Heart right ventricle (tissue), 16 donors: Measurements from ENCODE around the gene APOBEC2. TPM values are rescaled to one million over a fixed set of nuclear protein-coding genes. Genes with fewer than 3 reads are reported as not detected.
"Not testable (repeated sequence)": the region's sequence is repeated elsewhere in the genome, so short reads cannot be mapped to it uniquely, and the experiment has no call there.

ENCODE experiments used
- ATAC-seq, 8 donors: fragments of 200-7000 bp; cut with Tn5 transposase; one replicate each; pipeline ENCODE4 v1.9.1; 2020; ENCODE audit warnings: mild to moderate bottlenecking in 8 of 8, moderate library complexity in 8 of 8, moderate number of reproducible peaks in 1 of 8
- DNase-seq, 2 donors: peaks; one replicate each; pipeline ENCODE4 v3.0.0-alpha.2; 2020
- H3K27ac ChIP-seq, 10 donors: fragments of 200-600 bp; sonication (generic) in 2 of 10; one replicate each; pipeline versions ENCODE4 v1.5.0 to v1.8.0; 2020 to 2022; ENCODE audit warnings: mild to moderate bottlenecking in 3 of 10
- H3K27me3 ChIP-seq, 7 donors: fragments of 200-600 bp; one replicate each; pipeline ENCODE4 v1.8.0; 2021 to 2022; ENCODE audit warnings: mild to moderate bottlenecking in 2 of 7
- H3K36me3 ChIP-seq, 9 donors: fragments of 200-600 bp; sonication (generic) in 1 of 9; one replicate each; pipeline versions ENCODE4 v1.5.0 to v1.8.0; 2020 to 2022; ENCODE audit warnings: mild to moderate bottlenecking in 2 of 9
- H3K4me1 ChIP-seq, 9 donors: fragments of 200-600 bp; sonication (generic) in 1 of 9; one replicate each; pipeline versions ENCODE4 v1.5.0 to v1.8.0; 2020 to 2022; ENCODE audit warnings: mild to moderate bottlenecking in 4 of 9
- H3K4me3 ChIP-seq, 10 donors: fragments of 200-600 bp; sonication (generic) in 2 of 10; one replicate each; pipeline versions ENCODE4 v1.5.0 to v1.8.0; 2020 to 2022; ENCODE audit warnings: mild to moderate bottlenecking in 7 of 10, moderate library complexity in 2 of 10
- H3K9me3 ChIP-seq, 11 donors: fragments of 200-600 bp in 10 of 11; sonication (generic) in 2 of 11; one replicate each; pipeline versions ENCODE4 v1.5.0 to v1.8.0; 2013 to 2022; ENCODE audit warnings: mild to moderate bottlenecking in 2 of 11, control low read depth in 1 of 11, moderate library complexity in 1 of 11
- WGBS, 2 donors: extraction: QIAGEN DNeasy Blood & Tissue Kit; methylation state at CpG; one replicate each; pipeline ENCODE4 v1.1.7; 2013; ENCODE audit warnings: inconsistent platforms in 1 of 2; 5-methylcytosine and 5-hydroxymethylcytosine counted together
- intact Hi-C, 10 donors: fragments of 100-400 bp; cut with DNase I; formaldehyde crosslinking; loops; one replicate each; pipeline versions ENCODE4 v1.11.1 to v1.14.2; 2022
- long read RNA-seq, 3 donors: library from polyadenylated mRNA; unstranded; transcript quantifications; one replicate each; pipeline ENCODE4 v2.0.0, GENCODE V29; 2020 to 2021
- polyA plus RNA-seq, 2 donors: library from polyadenylated mRNA; stranded (reverse); fragments of 200-250 nt; gene quantifications; one replicate each; pipeline ENCODE4 v1.2.3, GENCODE V29; 2013
- total RNA-seq, 10 donors: library from RNA; stranded (reverse); fragmentation: NEBNext Ultra II Directional in 3 of 10; extraction: Animal tissue kit (Norgen Biotek cat#: 25700) in 3 of 10; gene quantifications; one replicate each; pipeline versions ENCODE4 v1.2.1 to v1.2.4, GENCODE V29; 2021 to 2023
- TF ChIP-seq, protein P1 (sequence below), 9 donors: fragments of 200-600 bp; sonication (generic) in 2 of 9; IDR thresholded peaks; one replicate each; pipeline versions ENCODE4 v1.5.0 to v1.8.0; 2021 to 2022; ENCODE audit warnings: antibody characterized with exemption in 9 of 9, mild to moderate bottlenecking in 5 of 9, moderate library complexity in 1 of 9
- donor health status: Arrhythmogenic right ventricular cardiomyopathy.
- donor health status: ischemic (EF 13 %, LVEDD 7.1; RV severe dilation, severe dysfunction).
- donor health status: healthy with polysubstance abuse.
- donor health status: DM: no; HTN: yes; CAD: no.
- donor health status: DM: no; HTN: no; CAD: no.
- donor health status: ischemic (EF 25% LVEDD 6.9; RV normal size, moderate dysfunction).
- donor health status: ischemic (EF 25% LVEDD 5.7; RV mildly dilated, moderate dysfunction).
- donor health status: healthy.
- donor health status: DM: yes; HTN: yes; CAD: no.
- donor health status: Ischemic cardiomyopathy.
- donor health status: ischemic (EF 35%, LVEDD 5.7; RV mildly dilated, moderate dysfunction).
- donor health status: nonischemic (EF 11% LVEDD 7.7; RV severe dilation, severe dysfunction).
- donor health status: DM: yes; HTN: yes; CAD: no.
- donor health status: PGD.
- donor health status: ischemic (EF 29% LVEDD 5.4; RV normal size, mild dysfunction).
- donor health status: nonischemic (EF 23%, LVEDD 6.1; RV moderate dilation, normal function).

APOBEC2 gene
- 100 to 1,000 TPM; 174 to 307 (median 224) TPM for total RNA-seq
- polyA plus RNA-seq = 100 to 1,000 TPM in 1 of 2 donors, 10 to 100 TPM in 1; 79.0 to 134 TPM
- long read RNA-seq, donor 1, transcript APOBEC2-201 (3 exons, 1,151 nt) = major isoform, 174 of 183 reads
- long read RNA-seq, donor 1, partial matches to known transcripts = 5 of 183 reads
- long read RNA-seq, donor 1, other reads (novel, unspliced or antisense) = 4 of 183 reads
- long read RNA-seq, donor 2, transcript APOBEC2-201 (3 exons, 1,151 nt) = major isoform, 172 of 193 reads
- long read RNA-seq, donor 2, partial matches to known transcripts = 15 of 193 reads
- long read RNA-seq, donor 2, other reads (novel, unspliced or antisense) = 6 of 193 reads
- long read RNA-seq, donor 3, transcript APOBEC2-201 (3 exons, 1,151 nt) = major isoform, 189 of 197 reads
- long read RNA-seq, donor 3, partial matches to known transcripts = 4 of 197 reads
- long read RNA-seq, donor 3, other reads (novel, unspliced or antisense) = 4 of 197 reads

DNA sequence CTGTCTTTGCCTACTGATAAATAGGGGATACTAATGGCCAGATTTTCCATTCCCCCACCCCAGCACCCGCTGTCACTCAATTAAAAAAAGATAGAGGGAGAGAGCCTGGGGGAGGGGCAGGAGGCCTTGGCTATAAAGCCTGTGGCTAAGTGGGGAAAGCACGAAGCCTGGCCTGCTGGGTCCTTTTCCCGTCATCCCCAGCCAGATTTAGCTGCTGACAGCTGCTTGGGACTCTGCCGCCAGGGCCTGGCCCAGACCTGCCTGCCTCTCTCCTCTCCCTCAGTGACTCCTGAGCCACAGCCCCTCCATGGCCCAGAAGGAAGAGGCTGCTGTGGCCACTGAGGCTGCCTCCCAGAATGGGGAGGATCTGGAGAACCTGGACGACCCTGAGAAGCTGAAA is at the start of gene APOBEC2:
Gene APOBEC2, plus strand, starts transcription at position 162 of the 400 bp plus-strand sequence. Its CDS starts 146 bp downstream, at position 308.
- peak; percentile 78 to 86 for DNase-seq
- H3K36me3 ChIP-seq = peaks cover 0 to 5% (median 0%) of the 10 kb centered on the region in 9 donors
- TF ChIP-seq, protein P1, sequence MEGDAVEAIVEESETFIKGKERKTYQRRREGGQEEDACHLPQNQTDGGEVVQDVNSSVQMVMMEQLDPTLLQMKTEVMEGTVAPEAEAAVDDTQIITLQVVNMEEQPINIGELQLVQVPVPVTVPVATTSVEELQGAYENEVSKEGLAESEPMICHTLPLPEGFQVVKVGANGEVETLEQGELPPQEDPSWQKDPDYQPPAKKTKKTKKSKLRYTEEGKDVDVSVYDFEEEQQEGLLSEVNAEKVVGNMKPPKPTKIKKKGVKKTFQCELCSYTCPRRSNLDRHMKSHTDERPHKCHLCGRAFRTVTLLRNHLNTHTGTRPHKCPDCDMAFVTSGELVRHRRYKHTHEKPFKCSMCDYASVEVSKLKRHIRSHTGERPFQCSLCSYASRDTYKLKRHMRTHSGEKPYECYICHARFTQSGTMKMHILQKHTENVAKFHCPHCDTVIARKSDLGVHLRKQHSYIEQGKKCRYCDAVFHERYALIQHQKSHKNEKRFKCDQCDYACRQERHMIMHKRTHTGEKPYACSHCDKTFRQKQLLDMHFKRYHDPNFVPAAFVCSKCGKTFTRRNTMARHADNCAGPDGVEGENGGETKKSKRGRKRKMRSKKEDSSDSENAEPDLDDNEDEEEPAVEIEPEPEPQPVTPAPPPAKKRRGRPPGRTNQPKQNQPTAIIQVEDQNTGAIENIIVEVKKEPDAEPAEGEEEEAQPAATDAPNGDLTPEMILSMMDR (IDR thresholded peaks at IDR 0.05) = no peak
- intact Hi-C loops = no loop called here
- peak; percentile 74 to 92 (median 89) for ATAC-seq
- H3K27ac ChIP-seq = peak within 1 kb of the TSS; percentile 77 to 94 (median 88)
- no peaks in the 10 kb centered on the region for H3K9me3 ChIP-seq
- WGBS, 2 donors = 22 to 51% methylated on average over 5 of the region's 5 CpGs
- H3K27me3 ChIP-seq = no peaks in the 10 kb centered on the region
- H3K4me3 ChIP-seq = peak within 1 kb of the TSS; percentile 34 to 55 (median 46)
- H3K4me1 ChIP-seq = peaks cover 0 to 70% (median 32%) of the 10 kb centered on the region in 9 donors

GRCh38 chr6:41006217-41006616 is 46.8 kb upstream of the APOBEC2 start:
- not testable (repeated sequence) for H3K36me3 ChIP-seq, H3K27ac ChIP-seq, H3K4me3 ChIP-seq, H3K4me1 ChIP-seq, H3K9me3 ChIP-seq
- intact Hi-C loops = loop anchor here in 7 of 10 donors (5.0 to 10.0 kb wide), 2 partner anchors 59 to 61 kb away; no protein-coding TSS in a partner anchor
- 16 to 27% methylated on average over 7 of the region's 7 CpGs for WGBS, 2 donors
- TF ChIP-seq, protein P1 (IDR thresholded peaks at IDR 0.05) = peak; percentile 45 to 71 (median 66)
- peak in 5 of 8 donors; percentile 42 to 65 (median 61) for ATAC-seq
- peaks cover 0 to 13% (median 0%) of the 10 kb centered on the region in 7 donors for H3K27me3 ChIP-seq
- peak in 1 of 2 donors; percentile 57 for DNase-seq

DNA sequence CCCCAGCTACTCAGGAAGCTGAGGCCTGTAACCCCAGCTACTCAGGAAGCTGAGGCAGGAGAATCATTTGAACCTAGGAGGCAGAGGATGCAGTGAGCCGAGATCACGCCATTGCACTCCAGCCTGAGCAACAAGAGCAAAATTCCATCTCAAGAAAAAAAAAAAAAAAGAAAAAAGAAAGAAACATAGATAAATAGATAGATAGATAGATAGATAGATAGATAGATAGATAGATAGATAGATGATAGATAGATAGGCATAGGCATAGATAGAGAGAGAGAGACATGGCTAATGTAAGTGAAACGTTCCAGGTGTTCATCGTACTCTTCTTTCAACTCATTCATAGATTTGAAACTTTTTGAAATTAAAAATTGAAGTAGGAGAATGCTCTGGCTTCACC is 46.0 kb upstream of the APOBEC2 start:
- H3K27me3 ChIP-seq = peaks cover 0 to 10% (median 0%) of the 10 kb centered on the region in 7 donors
- H3K9me3 ChIP-seq, H3K4me3 ChIP-seq, ATAC-seq, H3K27ac ChIP-seq, DNase-seq, H3K4me1 ChIP-seq, H3K36me3 ChIP-seq: not testable (repeated sequence)
- WGBS, 2 donors = 93 to 94% methylated on average over 4 of the region's 4 CpGs
- intact Hi-C loops = loop anchor here in 7 of 10 donors (5.0 to 10.0 kb wide), 2 partner anchors 58 to 60 kb away; no protein-coding TSS in a partner anchor

GRCh38 chr6:41008011-41008410 is 45.0 kb upstream of the APOBEC2 start:
- no peaks in the 10 kb centered on the region for H3K9me3 ChIP-seq
- ATAC-seq = no peak
- no peak overlapping the region for H3K4me3 ChIP-seq
- no peaks in the 10 kb centered on the region for H3K27me3 ChIP-seq
- no peaks in the 10 kb centered on the region for H3K36me3 ChIP-seq
- no peaks in the 10 kb centered on the region for H3K4me1 ChIP-seq
- intact Hi-C loops = loop anchor here in 7 of 10 donors (5.0 to 10.0 kb wide), 2 partner anchors 57 to 59 kb away; no protein-coding TSS in a partner anchor
- TF ChIP-seq, protein P1 (IDR thresholded peaks at IDR 0.05) = no peak
- no peak for DNase-seq
- H3K27ac ChIP-seq = no peak overlapping the region
- 87 to 88% methylated on average over 3 of the region's 3 CpGs for WGBS, 2 donors
